CD4-positive, alpha-beta T cell treated with Interleukin-17A for 1 hour (primary cell): ENCODE measurements around the gene NOVA1.
"Not testable (repeated sequence)": the region's sequence is repeated elsewhere in the genome, so short reads cannot be mapped to it uniquely, and the experiment has no call there.

ENCODE experiments used
- DNase-seq: peaks from one replicate; pipeline ENCODE4 v3.0.0-alpha.2; 2020

Gene NOVA1, protein sequence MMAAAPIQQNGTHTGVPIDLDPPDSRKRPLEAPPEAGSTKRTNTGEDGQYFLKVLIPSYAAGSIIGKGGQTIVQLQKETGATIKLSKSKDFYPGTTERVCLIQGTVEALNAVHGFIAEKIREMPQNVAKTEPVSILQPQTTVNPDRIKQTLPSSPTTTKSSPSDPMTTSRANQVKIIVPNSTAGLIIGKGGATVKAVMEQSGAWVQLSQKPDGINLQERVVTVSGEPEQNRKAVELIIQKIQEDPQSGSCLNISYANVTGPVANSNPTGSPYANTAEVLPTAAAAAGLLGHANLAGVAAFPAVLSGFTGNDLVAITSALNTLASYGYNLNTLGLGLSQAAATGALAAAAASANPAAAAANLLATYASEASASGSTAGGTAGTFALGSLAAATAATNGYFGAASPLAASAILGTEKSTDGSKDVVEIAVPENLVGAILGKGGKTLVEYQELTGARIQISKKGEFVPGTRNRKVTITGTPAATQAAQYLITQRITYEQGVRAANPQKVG

DNA sequence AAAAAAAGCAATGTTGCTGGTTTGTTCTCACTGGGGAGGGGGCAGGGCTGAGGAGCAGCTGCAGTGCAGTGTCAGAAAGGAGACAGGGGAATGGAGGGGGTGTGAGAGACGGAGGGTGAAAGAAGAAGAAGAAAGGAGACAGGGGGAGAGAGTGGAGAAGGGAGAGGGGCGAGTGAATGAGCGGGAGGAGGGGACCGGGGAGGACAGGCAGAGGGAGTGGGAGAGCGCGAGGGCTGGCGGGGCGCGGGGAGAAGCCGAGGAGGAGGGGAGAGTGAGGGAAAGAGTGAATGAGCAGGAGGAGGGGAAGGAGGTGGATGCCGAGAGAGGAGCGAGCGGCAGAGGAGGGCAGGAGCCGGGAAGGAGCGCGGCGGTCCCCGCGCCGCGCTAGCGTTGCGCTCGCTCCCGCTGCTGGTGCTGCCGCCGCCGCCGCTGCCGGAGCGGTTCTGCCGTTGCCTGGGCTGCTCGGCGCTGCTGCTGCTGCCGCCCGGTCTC, at the start of gene NOVA1:
Gene NOVA1 (minus strand): TSS at position 445 of the 492 bp plus-strand sequence. CDS start 597 bp downstream, outside the sequence.
- no peak for DNase-seq

DNA sequence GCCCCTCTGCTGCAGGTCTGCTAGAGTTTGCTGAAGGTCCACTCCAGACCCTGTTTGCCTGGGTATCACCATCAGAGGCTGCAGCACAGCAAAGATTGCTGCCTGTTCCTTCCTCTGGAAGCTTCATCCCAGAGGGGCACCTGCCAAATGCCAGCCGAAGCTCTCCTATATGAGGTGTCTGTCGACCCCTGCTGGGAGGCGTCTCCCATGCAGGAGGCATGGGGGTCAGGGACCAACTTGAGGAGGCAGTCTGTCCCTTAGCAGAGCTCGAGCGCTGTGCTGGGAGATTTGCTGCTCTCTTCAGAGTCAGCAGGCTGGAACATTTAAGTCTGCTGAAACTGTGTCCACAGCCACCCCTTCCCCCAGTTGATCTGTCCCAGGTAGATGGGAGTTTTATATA, 47.2 kb upstream of the NOVA1 start:
- DNase-seq: not testable (repeated sequence)

DNA sequence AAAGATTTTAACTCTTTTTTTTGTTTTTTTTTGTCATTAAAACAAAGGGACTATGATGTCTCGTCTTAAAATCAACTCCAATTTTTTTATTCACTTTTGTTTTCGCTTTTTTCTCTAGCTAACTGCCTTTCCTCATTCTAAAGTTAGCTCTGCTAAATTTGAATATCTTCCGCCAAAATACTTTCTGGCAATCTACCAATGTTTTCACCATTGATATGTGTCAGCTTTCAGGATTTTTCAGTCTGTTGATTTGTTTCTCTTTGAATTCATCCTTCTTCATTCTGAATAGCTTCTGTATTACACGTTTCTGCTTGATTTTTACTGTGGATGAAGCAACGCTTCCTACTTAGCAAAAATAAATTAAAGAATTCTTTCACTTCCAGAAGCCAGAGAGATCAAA, 38.7 kb upstream of the NOVA1 start:
- no peak for DNase-seq

DNA sequence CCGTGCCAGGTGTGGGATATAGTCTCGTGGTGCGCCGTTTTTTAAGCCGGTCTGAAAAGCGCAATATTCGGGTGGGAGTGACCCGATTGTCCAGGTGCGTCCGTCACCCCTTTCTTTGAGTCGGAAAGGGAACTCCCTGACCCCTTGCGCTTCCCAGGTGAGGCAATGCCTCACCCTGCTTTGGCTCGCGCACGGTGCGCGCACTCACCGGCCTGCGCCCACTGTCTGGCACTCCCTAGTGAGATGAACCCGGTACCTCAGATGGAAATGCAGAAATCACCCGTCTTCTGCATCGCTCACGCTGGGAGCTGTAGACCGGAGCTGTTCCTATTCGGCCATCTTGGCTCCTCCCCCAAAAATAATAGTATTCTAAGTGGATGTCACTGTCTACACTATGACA, 37.1 kb upstream of the NOVA1 start:
- DNase-seq: not testable (repeated sequence)

DNA sequence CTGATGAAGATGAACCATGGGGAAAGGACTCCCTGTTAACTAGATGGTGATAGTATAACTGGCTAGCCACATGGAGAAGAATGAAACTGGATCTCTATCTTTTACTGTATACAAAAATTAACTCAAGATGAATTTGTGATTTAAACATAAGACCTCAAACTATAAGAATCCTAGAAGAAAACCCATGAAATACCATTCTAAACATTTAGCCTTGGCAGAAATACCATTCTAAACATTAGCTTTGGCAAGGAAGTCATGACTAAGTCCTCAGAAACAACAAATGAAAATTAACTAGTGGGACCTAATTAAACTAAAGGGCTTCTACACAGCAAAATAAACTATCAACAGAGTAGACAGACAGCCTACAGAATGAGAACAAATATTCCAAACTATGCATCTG, 28.4 kb upstream of the NOVA1 start:
- DNase-seq: no peak

DNA sequence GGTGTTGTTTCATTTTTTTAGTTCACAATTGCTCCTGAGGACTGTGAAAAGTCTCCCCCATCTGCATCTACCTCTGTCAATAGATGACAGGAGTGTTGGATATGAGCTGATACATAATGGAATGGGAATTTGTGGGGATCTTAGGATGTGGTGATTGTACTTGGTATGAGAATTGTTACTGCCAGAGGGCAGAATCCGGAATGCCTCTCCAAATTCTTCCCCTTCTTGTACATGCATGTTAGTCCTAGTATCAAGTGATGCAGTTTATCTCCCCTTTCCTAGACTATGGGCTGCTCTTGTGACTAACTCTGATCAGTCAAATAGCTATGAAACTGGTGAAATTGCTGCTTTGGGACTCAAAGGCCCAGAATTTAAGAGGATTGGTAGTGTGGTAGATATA, 24.8 kb upstream of the NOVA1 start:
- no peak for DNase-seq

DNA sequence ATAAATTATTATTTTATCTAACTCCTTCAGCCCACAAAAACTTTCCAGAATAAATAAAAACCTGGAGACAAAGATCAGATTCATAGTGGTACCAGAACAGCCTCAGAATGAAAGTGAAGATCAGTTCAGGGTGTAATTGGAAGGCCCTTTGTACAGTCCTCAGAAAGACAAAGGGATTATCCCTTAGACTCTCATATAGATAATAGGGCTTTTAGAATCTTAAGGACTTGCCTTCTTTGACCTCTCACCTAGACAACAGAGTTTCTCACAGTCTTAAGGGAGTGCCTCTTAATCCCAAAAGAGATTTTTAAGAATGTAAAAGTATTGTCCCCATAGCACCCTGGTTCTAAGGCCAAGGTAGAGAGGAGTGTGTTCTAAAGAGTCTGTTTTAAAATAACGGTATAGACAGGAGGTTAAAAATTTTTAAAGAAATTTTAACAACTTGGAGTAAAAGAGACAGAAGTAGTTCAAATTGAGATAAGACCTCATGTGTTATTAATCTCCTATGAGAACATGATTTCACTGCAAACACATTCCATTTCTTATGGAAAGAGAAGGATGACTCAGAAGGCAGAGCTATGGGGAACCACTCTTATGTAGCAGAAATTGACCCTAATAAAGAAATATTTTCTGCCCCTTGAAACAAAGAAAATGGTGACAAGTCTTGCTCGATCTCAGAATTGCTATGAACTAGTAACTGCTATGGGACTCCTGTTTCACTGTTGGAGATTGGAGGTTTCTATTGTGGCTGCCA, 24.2 kb upstream of the NOVA1 start:
- DNase-seq: no peak

DNA sequence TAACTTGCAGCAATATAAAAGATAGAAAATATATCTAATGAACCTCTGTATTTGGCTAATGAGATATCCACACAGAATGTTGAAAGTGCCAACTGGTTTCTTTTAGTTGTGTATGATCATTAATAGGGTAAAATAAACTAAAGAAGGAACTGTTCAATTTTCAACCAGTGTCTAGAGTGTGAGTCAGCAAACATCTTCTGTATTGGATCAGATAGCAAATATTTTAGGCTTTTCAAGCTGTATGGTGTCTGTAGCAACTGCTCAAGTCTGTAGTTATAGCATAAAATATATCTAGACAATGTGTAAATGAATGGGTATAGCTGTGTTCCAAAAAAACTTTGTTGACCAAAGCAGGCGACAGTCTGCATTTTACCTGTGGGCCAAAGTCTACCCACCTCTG, 23.5 kb upstream of the NOVA1 start:
- no peak for DNase-seq

DNA sequence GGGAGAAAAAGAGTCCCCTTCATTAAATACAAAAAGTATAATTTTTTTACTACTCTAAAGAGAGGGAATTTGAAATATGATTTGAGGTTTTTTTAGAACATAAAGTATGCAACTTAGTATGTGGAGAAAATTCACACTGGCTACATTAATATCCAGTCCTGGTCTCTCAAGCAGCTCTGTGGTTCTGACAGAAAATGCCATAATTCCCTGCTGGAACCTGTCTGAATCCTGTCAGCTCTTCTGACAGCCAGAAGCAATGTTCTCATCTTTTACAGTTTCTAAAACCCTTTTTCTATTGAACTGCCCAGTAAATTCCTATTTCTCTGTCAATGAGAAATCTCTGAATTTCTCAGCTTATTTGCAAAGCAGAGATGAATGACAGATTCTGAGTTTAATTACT, 13.4 kb upstream of the NOVA1 start:
- no peak for DNase-seq

DNA sequence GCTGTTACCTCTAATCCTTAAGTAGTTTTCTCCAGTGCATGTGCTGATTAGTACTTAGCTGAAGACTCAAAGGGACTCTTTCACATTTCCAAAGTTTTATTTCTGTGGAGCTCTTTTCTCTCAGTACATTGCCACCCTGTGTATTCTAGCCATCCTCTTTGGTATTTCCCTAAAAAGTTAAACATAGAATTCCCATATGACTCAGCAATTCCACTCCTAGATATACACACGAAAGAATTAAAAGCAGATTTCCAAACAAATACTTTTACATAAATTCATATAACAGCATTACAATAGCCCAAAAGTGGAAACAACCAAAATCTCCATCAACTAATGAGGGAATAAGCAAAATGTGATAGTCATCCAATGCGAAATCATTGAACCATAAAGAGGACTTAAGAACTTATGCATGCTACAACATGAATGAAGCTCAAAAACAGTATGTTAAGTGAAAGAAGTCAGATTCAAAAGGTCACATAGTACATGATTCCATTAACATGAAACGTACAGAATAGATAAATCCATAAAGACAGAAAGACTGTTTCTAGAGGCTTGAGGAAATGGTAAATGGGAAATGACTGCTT, 9.0 kb upstream of the NOVA1 start:
- no peak for DNase-seq

DNA sequence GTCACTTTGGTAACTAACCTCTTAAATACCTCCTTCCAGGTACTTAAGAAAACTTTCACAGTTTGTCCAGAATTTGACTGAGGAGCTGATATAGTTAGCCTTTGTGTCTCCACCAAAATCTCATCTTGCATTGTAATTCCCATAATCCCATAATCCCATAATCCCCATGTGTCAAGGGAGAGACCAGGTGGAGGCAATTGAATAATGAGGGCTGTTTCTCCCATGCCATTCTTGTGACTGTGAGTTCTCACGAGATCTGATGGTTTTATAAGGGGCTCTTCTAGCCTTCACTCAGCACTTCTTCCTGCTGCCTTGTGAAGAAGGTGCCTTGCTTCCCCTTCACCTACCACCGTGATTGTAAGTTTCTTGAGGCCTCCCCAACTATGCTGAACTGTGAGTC, 7.8 kb upstream of the NOVA1 start:
- no peak for DNase-seq

DNA sequence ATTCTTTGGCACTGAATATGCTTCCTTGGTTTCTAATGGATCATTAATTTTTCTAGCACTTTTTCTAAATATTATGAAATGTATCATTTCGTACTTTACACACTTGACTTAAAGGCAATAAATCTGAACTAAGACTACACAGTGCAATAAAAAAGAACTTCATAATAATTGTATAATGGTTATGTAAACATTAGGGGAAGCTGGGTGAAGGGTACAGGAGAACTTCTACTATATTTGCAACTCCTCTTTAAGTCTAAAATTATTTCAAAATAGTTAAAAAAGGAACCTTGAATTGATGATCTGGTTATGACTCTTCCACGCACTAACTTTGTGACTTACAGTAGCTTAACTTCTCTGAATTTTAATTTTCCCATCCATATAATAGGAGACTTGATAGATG, 5.1 kb upstream of the NOVA1 start:
- DNase-seq: no peak

DNA sequence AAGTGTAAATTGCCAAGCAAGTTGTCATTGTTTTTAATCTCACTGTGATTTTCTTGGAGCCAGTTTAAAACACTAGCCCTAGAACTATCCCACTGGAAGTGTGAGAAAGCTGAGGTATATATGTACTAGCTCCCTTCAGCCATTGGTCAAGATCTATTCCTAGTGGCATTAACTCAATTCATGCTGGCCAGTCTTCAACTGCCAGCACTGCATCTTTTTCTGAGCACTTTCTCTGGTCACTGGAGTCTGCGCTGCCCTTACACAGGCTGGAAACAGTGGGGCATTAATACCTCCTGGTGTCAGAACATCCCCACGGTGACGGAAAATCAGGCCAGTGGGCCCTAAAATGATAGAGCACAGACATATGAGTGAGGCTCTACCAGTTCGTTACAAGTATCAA, 4.0 kb upstream of the NOVA1 start:
- no peak for DNase-seq

DNA sequence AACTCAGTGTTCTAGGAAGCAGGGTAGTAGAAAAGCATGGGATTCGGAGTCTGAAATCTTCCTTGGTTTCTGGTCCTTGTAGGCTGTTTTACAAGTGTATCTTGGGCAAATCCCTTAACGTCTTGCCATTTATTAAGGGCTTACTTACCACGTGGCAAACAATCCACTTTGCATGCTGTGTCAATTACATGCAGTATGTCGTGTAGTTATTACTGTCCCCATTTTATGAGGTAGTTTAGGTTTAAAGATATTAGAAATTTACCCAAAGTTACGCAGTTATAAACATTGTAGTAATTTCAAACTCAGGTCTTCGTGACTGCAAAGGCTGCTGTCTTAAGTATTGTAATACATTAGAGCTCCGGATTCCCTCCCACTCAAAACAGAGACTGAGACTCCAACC, 1.5 kb upstream of the NOVA1 start:
- no peak for DNase-seq

DNA sequence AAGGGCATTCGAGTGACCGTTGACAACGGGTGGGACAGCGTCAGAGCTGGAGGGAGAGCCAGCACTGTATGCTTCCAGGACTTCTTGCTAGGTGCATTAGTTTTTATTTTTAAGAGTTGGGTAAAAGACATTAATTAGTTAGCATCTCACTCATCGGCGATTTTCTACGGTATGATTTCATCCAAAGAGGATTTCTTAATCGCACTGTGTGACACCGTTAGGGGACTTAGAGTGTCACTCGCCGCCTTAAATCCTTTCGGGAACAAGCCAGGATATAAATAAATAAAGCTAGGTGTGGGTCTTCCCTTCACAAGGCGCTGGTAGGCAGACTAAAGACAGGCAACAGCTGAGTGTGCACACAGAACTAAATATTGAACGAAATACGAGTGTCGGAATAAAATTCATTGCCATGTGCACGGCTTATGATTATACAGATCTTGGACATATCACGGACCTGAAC, 869 bp upstream of the NOVA1 start:
- no peak for DNase-seq

DNA sequence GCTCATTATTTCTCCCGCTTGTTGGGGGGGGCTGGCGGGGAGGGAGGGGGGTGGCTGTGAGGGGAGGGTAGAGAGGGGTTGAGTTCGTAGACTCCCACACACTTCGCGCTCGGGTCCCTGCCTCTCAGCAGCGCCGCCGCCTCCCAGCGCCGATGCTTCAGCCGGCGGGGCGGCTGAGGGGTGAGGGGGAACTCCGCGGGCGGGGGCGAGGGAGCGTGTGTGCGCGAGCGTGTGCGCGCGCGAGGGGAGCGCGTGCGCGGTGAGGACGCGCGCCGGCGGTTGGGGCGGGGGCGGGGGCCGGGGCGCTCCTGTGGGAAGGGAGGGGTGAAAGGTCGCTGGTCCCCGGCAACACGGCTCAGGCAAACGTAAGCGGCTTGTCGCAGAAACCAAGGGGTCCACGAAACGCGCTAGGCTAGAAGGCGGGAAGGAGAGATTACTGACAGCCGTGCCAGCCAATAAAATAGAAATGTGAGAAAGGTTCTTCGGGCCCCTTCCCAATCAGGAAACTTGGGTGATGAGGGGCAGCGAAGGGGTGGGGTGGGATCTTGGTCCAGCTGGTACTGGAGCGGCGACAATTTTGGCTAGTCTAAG, 343 bp upstream of the NOVA1 start:
- DNase-seq: peak; percentile 2

DNA sequence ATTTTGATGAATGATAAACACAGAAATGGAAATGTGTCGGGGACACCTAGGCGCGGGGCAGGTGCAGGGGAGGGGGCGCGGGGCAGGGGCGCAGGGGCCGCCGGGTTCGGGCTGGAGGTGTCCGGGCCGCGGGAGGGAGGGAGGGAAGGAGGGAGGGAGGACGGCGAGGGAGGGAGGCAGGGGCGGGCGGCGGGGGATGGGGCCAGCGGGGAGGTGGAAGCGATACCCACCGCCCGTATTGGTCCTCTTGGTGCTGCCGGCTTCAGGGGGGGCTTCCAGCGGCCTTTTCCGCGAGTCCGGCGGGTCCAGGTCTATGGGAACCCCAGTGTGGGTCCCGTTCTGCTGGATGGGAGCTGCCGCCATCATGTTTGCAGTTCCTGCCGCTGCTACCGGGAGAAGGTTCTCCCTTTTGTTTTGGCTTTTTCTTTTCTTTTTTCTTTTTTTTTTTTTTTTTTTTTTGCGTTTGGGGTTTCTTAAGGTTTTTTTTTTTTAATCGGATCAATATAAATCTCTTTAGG, 703 bp downstream of the NOVA1 start:
- no peak for DNase-seq

DNA sequence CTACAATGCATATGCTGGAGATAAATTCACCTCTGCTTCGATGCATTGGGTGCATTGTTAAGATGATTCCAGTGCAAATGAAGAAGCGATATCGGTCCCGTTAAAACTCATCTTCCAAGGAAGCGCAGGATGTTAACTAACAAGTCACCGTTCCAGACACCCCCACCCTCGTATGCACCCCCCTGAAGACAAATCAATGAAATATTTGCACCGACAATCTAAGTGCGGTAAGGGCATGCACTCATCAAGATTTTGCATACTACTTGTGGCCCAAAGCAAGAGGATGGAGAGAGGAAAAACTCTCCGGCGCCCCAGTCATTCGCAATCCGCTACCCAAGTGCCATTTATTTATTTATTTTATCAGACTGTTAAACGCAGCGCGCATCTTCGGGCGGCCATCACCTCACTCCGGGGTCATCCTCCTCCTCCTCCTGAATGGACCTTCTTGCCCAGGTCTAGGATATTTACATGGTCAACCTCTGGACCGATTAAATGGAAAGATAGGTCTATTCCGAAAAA, 1.2 kb downstream of the NOVA1 start:
- no peak for DNase-seq

DNA sequence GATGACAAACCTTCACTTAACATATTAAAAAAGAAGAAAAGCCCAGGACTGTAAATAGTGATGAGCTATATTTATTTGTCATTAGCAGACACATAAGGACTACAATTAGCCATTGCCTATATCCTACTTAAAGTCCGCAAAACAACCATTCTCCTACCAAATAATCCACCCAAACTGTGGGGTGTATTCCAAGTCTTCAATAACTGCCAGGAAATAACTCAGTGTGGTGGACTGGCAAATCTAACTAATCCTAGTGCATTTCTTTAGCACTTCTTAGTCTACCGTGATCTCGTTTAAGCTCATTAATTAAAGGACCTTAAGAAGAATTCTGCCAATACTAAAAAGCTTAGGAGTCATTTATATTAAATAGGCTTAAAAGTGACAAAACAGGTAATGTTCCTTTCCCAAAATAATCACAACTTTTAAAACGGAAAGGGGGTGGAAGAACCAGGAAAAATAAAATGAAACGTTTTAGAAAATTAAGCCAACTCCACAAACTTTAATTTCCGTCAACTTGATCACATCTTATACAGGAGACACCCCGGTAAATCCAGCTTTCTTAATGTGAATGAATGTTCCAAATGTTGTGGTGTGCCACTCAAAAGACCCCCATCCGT, 1.8 kb downstream of the NOVA1 start:
- DNase-seq: no peak

DNA sequence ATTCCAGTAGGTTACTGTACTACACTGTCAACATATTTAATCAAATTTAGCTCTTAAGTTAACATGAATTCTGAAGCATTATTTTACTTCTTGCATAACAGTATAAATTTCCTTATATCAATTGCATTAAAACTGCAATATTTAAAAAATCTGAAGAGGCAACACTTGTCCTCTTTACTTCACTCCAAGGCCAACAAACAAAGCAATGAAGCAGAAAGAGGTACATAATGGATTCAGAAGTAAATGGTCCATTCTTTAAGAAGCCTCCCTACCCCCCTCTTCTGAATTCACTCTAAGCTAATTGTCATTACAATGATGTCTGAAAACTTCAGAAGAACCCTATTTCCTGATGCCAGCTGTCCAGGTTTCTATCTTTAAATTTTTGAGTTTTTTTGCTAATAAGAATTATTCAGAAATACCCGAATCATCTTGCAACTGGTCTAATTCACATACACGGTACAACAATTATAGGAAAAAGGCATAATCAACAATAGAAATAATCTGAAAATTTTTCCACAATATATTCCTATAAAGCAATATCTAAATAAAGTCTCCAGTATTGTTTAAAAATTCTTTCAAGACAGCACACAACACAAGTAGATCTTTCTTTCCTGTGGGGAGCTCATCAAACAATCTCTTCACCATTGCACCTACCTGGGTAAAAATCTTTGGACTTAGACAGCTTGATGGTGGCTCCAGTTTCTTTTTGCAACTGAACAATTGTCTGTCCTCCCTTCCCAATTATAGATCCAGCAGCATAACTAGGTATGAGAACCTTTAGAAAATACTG, 2.9 kb downstream of the NOVA1 start:
- no peak for DNase-seq

DNA sequence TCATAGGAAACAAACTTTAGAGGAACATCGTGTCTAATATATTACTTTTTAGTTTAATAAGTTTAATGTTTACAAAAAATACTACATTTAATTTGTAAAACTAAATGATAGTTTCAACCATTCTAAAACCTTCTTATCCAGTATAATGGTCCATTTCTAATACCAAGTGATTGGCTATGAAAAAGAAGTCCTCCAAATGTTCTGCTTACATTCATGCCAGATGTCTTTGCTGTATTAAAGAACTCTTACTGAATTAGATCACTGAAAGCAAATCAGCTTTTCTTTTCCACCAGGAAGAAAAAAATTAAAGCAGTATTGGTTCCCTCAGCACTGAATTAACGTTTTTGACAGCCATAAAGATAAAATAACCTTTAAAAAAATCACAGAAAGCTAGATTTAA, 3.7 kb downstream of the NOVA1 start:
- DNase-seq: no peak
